C4-2B (cell line): ENCODE results near the gene SLIT3.

Experiments used
- CTCF ChIP-seq: fragments of 450-650 bp; conservative IDR thresholded peaks from 2 replicates; pipeline ENCODE4 v1.5.1; 2017; ENCODE audit warnings: mild to moderate bottlenecking
- ZFX ChIP-seq: fragments of 450-650 bp; IDR thresholded peaks from 2 replicates; pipeline ENCODE4 v1.6.1; 2017

GRCh38 chr5:168796593-168797580, 504.1 kb downstream of the SLIT3 start:
- TF ChIP-seq CTCF (no peak), ZFX (no peak)
